GM03348 (cell line): Measurements from ENCODE around the gene PIP4K2A.

ENCODE experiments used
- DNase-seq: peaks from one replicate; pipeline ENCODE4 v3.0.0; 2012; ENCODE audit warnings: low spot score

PIP4K2A gene

GRCh38 chr10:22620140-22620857 lies 94.1 kb downstream of the PIP4K2A start:
- peak; percentile 89 for DNase-seq

- DNase-seq, result peak; percentile 28
These were observed 95.3 kb downstream of the PIP4K2A start for GRCh38 chr10:22619101-22619500.

GRCh38 chr10:22618078-22618785 lies 96.1 kb downstream of the PIP4K2A start:
- DNase-seq, result peak; percentile 20

- DNase-seq, result no peak
These were observed 96.9 kb downstream of the PIP4K2A start for GRCh38 chr10:22617516-22617915.

GRCh38 chr10:22617051-22617450 lies 97.3 kb downstream of the PIP4K2A start:
- no peak for DNase-seq

GRCh38 chr10:22615819-22616499 lies 98.4 kb downstream of the PIP4K2A start:
- DNase-seq, result peak; percentile 32

GRCh38 chr10:22615101-22615500 lies 99.3 kb downstream of the PIP4K2A start:
- DNase-seq, result no peak

GRCh38 chr10:22613011-22613410 lies 101.4 kb downstream of the PIP4K2A start:
- no peak for DNase-seq

GRCh38 chr10:22612318-22612717 lies 102.1 kb downstream of the PIP4K2A start:
- DNase-seq, result no peak

- DNase-seq, result no peak
These were observed 102.8 kb downstream of the PIP4K2A start for GRCh38 chr10:22611425-22612115.

- DNase-seq, result no peak
These were observed 103.8 kb downstream of the PIP4K2A start for GRCh38 chr10:22610610-22611009.

GRCh38 chr10:22609719-22610465 lies 104.5 kb downstream of the PIP4K2A start:
- DNase-seq, result no peak

GRCh38 chr10:22609251-22609650 lies 105.1 kb downstream of the PIP4K2A start:
- DNase-seq, result no peak

- DNase-seq, result no peak
These were observed 107.1 kb downstream of the PIP4K2A start for GRCh38 chr10:22607261-22607660.

GRCh38 chr10:22606164-22606614 lies 108.2 kb downstream of the PIP4K2A start:
- DNase-seq, result no peak

GRCh38 chr10:22605168-22605567 lies 109.2 kb downstream of the PIP4K2A start:
- peak; percentile 81 for DNase-seq

- no peak for DNase-seq
These were observed 109.8 kb downstream of the PIP4K2A start for GRCh38 chr10:22604344-22605126.

- DNase-seq, result no peak
These were observed 110.8 kb downstream of the PIP4K2A start for GRCh38 chr10:22603581-22603980.

- DNase-seq, result no peak
These were observed 112.8 kb downstream of the PIP4K2A start for GRCh38 chr10:22601618-22602017.

GRCh38 chr10:22599636-22600228 lies 114.6 kb downstream of the PIP4K2A start:
- DNase-seq, result no peak
